Neural cell (in vitro differentiated cells): Measurements from ENCODE around the gene DYNC1LI2.

Experiments used
- CTCF ChIP-seq: fragments of 450-650 bp; IDR thresholded peaks from 2 replicates; pipeline ENCODE4 v1.5.1; 2014; ENCODE audit warnings: antibody characterized with exemption, mild to moderate bottlenecking, moderate library complexity; ENCODE audit not compliant: poor library complexity, severe bottlenecking
- EP300 ChIP-seq: fragments of 450-650 bp; conservative IDR thresholded peaks from 2 replicates; pipeline ENCODE4 v1.6.1; 2014; ENCODE audit warnings: antibody characterized with exemption, mild to moderate bottlenecking, moderate library complexity; ENCODE audit not compliant: poor library complexity, severe bottlenecking
- EZH2 ChIP-seq: fragments of 200-600, 300-800 bp; shearing (Covaris generic), sonication (generic); IDR thresholded peaks from 2 replicates; pipeline ENCODE4 v1.6.1; 2014; ENCODE audit warnings: antibody characterized with exemption, low read length, borderline replicate concordance, mild to moderate bottlenecking; ENCODE audit not compliant: insufficient read depth, poor library complexity, severe bottlenecking
- POLR2AphosphoS5 ChIP-seq: IDR thresholded peaks from 2 replicates; pipeline ENCODE4 v1.6.1; 2012
- RAD21 ChIP-seq: fragments of 450-650 bp; conservative IDR thresholded peaks from 2 replicates; pipeline ENCODE4 v1.6.1; 2014; ENCODE audit warnings: antibody characterized with exemption, mild to moderate bottlenecking, moderate library complexity
- REST ChIP-seq: IDR thresholded peaks from 2 replicates; pipeline ENCODE4 v1.6.1; 2012; ENCODE audit warnings: borderline replicate concordance
- TAF1 ChIP-seq: IDR thresholded peaks from 2 replicates; pipeline ENCODE4 v1.6.1; 2012; ENCODE audit warnings: low read depth

GRCh38 chr16:66719246-66719645 lies 32.2 kb downstream of the DYNC1LI2 start:
- no peak for TF ChIP-seq EP300
- no peak for TF ChIP-seq CTCF
- no peak for TF ChIP-seq TAF1
- TF ChIP-seq RAD21 = no peak
- TF ChIP-seq POLR2AphosphoS5 = no peak
- TF ChIP-seq REST = no peak
- no peak for TF ChIP-seq EZH2
